Left lobe of liver (tissue), 2 donors: ENCODE measurements around the gene CDH16. TPM values are rescaled to one million over a fixed set of nuclear protein-coding genes. Genes with fewer than 3 reads are reported as not detected.
"Not testable (repeated sequence)": the region's sequence is repeated elsewhere in the genome, so short reads cannot be mapped to it uniquely, and the experiment has no call there.

Experiments used
- ATAC-seq: fragments of 200-7000 bp; cut with Tn5 transposase; one replicate; pipeline ENCODE4 v1.9.1; 2020; ENCODE audit warnings: mild to moderate bottlenecking, moderate library complexity
- DNase-seq: peaks from one replicate; pipeline ENCODE4 v3.0.0-alpha.2; 2020; ENCODE audit warnings: low spot score
- total RNA-seq: library from RNA; stranded (reverse); gene quantifications from one replicate; pipeline ENCODE4 v1.2.1, GENCODE V29; 2021
- donor health status: DM: no; HTN: no; CAD: no; lungs with moderate emphysema.
- donor health status: DM: no; HTN: yes; CAD: no.

Gene CDH16
- total RNA-seq, 1 donor from 2014 or later, result not detected

GRCh38 chr16:66878067-66878466, 40.6 kb downstream of the CDH16 start:
- ATAC-seq (no peak), DNase-seq (no peak)

- DNase-seq, result no peak
- no peak for ATAC-seq
Observed at GRCh38 chr16:66874079-66874775, 44.5 kb downstream of the CDH16 start.

GRCh38 chr16:66873685-66874055, 45.0 kb downstream of the CDH16 start:
- ATAC-seq (no peak), DNase-seq (no peak)

GRCh38 chr16:66872943-66873684, 45.6 kb downstream of the CDH16 start:
- ATAC-seq, result peak; percentile 96
- peak; percentile 86 for DNase-seq

GRCh38 chr16:66872559-66872942, 46.1 kb downstream of the CDH16 start:
- DNase-seq (no peak), ATAC-seq (no peak)

- DNase-seq, result no peak
- ATAC-seq, result no peak
Observed at GRCh38 chr16:66871840-66872239, 46.8 kb downstream of the CDH16 start.

- DNase-seq, ATAC-seq: not testable (repeated sequence)
Observed at GRCh38 chr16:66871363-66871762, 47.3 kb downstream of the CDH16 start.

GRCh38 chr16:66869424-66869823, 49.3 kb downstream of the CDH16 start:
- no peak for ATAC-seq
- DNase-seq, result no peak

- DNase-seq (no peak), ATAC-seq (no peak)
Observed at GRCh38 chr16:66863707-66864106, 55.0 kb downstream of the CDH16 start.

- no peak for DNase-seq
Observed at GRCh38 chr16:66862023-66862520, 56.6 kb downstream of the CDH16 start.

GRCh38 chr16:66859397-66860068, 59.2 kb downstream of the CDH16 start:
- ATAC-seq (no peak), DNase-seq (no peak)

More at GRCh38 chr16:66862023-66862520, 56.6 kb downstream of the CDH16 start:
- no peak for ATAC-seq

- DNase-seq (no peak), ATAC-seq (peak; percentile 79)
Observed at GRCh38 chr16:66858740-66859396, 59.8 kb downstream of the CDH16 start.

Other genes with a start within 250 kb of the CDH16 start
- 8.0 TPM for gene CMTM4, start 222.1 kb downstream of the CDH16 start, total RNA-seq
- 44.0 TPM for gene DYNC1LI2, start 167.3 kb downstream of the CDH16 start, total RNA-seq
- gene TERB1, start 117.3 kb downstream of the CDH16 start, total RNA-seq, result not detected
- 19.5 TPM for gene NAE1, start 87.9 kb downstream of the CDH16 start, total RNA-seq
- not detected for gene CA7, start 74.5 kb downstream of the CDH16 start, total RNA-seq
- gene PDP2, start 38.4 kb downstream of the CDH16 start, total RNA-seq, result 12.3 TPM
- 0.98 TPM for gene RRAD, start 6.7 kb upstream of the CDH16 start, total RNA-seq
- gene CIAO2B, start 15.5 kb upstream of the CDH16 start, total RNA-seq, result 42.6 TPM
- gene CES2, start 16.6 kb upstream of the CDH16 start, total RNA-seq, result 286 TPM
- gene CES3, start 42.4 kb upstream of the CDH16 start, total RNA-seq, result 80.3 TPM
- 67.7 TPM for gene CES4A, start 69.7 kb upstream of the CDH16 start, total RNA-seq
- gene CBFB, start 110.3 kb upstream of the CDH16 start, total RNA-seq, result 12.2 TPM
- gene PHAF1, start 191.1 kb upstream of the CDH16 start, total RNA-seq, result 29.1 TPM
- gene B3GNT9, start 232.1 kb upstream of the CDH16 start, total RNA-seq, result 1.6 TPM
- 12.1 TPM for gene TRADD, start 241.0 kb upstream of the CDH16 start, total RNA-seq
- gene FBXL8, start 241.1 kb upstream of the CDH16 start, total RNA-seq, result 20.6 TPM
- gene HSF4, start 245.9 kb upstream of the CDH16 start, total RNA-seq, result 60.5 TPM